Activated CD4-positive, alpha-beta T cell treated with anti-CD3 and anti-CD28 coated beads, Interleukin-2, Interleukin-6, amounts not matched to agents 100 ng/mL and 50 ng/mL, durations not matched to agents 16 hours and 8 hours (primary cell): ENCODE measurements around the gene MVB12B.
A peak's percentile ranks its signal among the peaks of the same experiment; 100 is the strongest.

Source experiments
- DNase-seq: peaks from one replicate; pipeline ENCODE4 v3.0.0-alpha.2; 2020

Gene MVB12B

GRCh38 chr9:126304207-126304970 lies 22.2 kb upstream of the MVB12B start:
- DNase-seq: no peak

GRCh38 chr9:126304971-126305320 lies 21.7 kb upstream of the MVB12B start:
- DNase-seq: no peak

GRCh38 chr9:126306071-126306647 lies 20.5 kb upstream of the MVB12B start:
- no peak for DNase-seq

GRCh38 chr9:126307322-126308061 lies 19.1 kb upstream of the MVB12B start:
- DNase-seq: no peak

GRCh38 chr9:126309427-126310189 lies 17.0 kb upstream of the MVB12B start:
- DNase-seq: no peak

GRCh38 chr9:126312584-126313551 lies 13.8 kb upstream of the MVB12B start:
- no peak for DNase-seq

- no peak for DNase-seq
Observed at GRCh38 chr9:126316085-126316655, 10.5 kb upstream of the MVB12B start.

GRCh38 chr9:126317513-126317912 lies 9.1 kb upstream of the MVB12B start:
- DNase-seq: peak; percentile 23

- no peak for DNase-seq
Observed at GRCh38 chr9:126318858-126319257, 7.8 kb upstream of the MVB12B start.

GRCh38 chr9:126319671-126320070 lies 7.0 kb upstream of the MVB12B start:
- no peak for DNase-seq

- no peak for DNase-seq
Observed at GRCh38 chr9:126320158-126320922, 6.3 kb upstream of the MVB12B start.

GRCh38 chr9:126321742-126322141 lies 4.9 kb upstream of the MVB12B start:
- no peak for DNase-seq

- no peak for DNase-seq
Observed at GRCh38 chr9:126325821-126326220, 808 bp upstream of the MVB12B start.

- DNase-seq: no peak
Observed at GRCh38 chr9:126327006-126327713, 531 bp downstream of the MVB12B start.

GRCh38 chr9:126327714-126328185 lies 1.1 kb downstream of the MVB12B start:
- DNase-seq: no peak

- no peak for DNase-seq
Observed at GRCh38 chr9:126328407-126328806, 1.8 kb downstream of the MVB12B start.

- DNase-seq: no peak
Observed at GRCh38 chr9:126329476-126330275, 3.0 kb downstream of the MVB12B start.

GRCh38 chr9:126330536-126330935 lies 3.9 kb downstream of the MVB12B start:
- no peak for DNase-seq
